T-helper 22 cell (primary cell): ENCODE results near the gene DOK6.
"Not testable (repeated sequence)": the region's sequence is repeated elsewhere in the genome, so short reads cannot be mapped to it uniquely, and the experiment has no call there.

Experiments used
- DNase-seq: peaks from one replicate; pipeline ENCODE4 v3.0.0-alpha.2; 2020; ENCODE audit warnings: low read depth

The DOK6 gene

GRCh38 chr18:69400253-69400975, at the start of gene DOK6:
DOK6 (plus strand) TSS chr18:69400888.
- DNase-seq: no peak

DNA sequence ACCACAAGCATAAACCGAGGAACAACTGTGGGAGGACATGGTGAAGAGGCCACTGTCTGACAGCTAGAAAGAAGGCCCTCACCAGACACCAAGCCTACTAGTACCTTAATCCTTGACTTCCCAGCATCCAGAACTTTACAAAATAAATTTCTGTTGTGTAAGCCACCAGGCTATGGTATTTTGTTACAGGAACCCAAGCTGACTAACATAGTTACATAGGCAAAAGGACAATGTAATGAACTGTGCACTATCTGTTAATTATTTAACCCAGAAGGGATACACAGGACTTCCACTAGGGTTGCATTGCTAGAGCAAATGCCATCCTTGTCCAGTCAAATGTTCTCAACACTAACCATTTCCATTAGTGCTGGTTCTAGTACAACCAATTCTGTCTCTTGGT, 47.7 kb upstream of the DOK6 start:
- no peak for DNase-seq

GRCh38 chr18:69357590-69357989, 43.1 kb upstream of the DOK6 start:
- DNase-seq: no peak

DNA sequence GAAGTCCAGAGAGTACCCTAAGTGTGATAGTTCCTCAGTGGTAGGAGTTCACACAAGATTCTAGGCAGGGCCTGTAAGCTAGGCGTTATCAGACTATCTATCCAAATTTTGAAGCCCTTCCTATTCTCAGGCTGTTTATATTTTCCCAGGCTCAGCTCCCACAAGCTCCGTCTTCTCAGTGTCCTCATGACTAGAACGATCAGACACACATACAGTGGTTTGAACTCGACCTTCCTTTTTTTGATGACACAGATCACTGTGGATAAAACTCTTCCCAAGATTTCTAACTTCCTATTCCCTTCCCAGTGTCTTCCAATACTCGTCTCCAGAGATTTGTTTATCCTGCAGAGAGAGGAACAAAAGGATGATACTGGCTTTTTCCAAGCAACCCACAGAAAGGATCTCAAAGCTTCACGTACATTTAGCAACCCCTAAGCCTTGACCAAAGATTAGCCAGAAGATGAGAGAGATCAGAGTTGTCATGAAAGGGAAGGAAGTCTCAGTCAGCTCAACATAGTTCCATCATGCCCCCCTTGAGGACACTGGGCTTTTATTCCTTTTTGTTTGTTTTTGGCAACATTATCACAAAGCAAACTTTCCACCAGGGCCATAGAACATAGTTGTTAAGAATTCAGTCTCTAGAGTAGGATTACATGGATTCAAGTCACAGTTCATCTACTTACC, 42.3 kb upstream of the DOK6 start:
- DNase-seq: no peak

- DNase-seq: not testable (repeated sequence)
Observed at GRCh38 chr18:69359768-69360167, 40.9 kb upstream of the DOK6 start.

- DNase-seq: no peak
Observed at GRCh38 chr18:69364930-69365329, 35.8 kb upstream of the DOK6 start.

GRCh38 chr18:69365658-69366057, 35.0 kb upstream of the DOK6 start:
- DNase-seq: no peak

- no peak for DNase-seq
Observed at GRCh38 chr18:69367104-69367503, 33.6 kb upstream of the DOK6 start.

DNA sequence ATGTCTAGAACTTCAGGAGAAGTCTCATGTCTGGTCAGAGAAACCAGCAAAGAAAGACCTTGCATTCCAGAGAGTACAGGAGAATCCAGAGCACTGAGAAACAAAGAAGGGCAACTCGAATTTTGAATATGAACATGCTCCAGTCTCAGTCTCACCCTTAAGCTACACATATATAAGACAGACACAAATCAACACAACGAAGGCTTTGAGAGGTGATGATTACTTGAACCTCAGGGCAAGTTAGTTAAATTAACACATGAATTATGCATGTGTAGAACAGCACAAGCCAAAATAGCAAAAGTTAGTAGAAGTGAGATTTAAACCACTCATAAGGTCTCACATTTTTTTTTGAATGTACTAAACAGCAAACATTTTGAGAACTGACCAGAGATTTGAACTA, 29.0 kb upstream of the DOK6 start:
- DNase-seq: no peak

- DNase-seq: no peak
Observed at GRCh38 chr18:69380324-69380723, 20.4 kb upstream of the DOK6 start.

- DNase-seq: no peak
Observed at GRCh38 chr18:69383186-69383585, 17.5 kb upstream of the DOK6 start.

- DNase-seq: no peak
Observed at GRCh38 chr18:69387186-69387585, 13.5 kb upstream of the DOK6 start.

DNA sequence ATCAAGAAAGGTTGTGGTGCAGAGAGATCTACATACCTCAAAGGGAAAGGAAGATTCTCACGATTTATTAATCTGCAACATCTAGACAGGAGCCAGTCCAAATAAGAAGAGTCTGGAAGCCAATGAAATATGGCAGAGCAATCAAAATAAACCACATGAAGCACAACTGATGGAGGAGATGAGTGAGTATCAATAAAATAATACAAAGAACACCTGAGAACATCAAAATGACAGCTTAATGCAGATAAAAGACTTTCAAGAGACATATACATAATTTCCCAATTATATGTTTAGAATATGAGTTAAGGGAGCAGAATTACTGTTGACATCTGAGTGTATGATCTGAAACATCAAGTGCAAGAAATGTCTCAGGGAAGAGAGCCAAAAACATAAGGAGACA, 12.5 kb upstream of the DOK6 start:
- DNase-seq: no peak

- no peak for DNase-seq
Observed at GRCh38 chr18:69397096-69397495, 3.6 kb upstream of the DOK6 start.

GRCh38 chr18:69399253-69399652, 1.4 kb upstream of the DOK6 start:
- no peak for DNase-seq

DNA sequence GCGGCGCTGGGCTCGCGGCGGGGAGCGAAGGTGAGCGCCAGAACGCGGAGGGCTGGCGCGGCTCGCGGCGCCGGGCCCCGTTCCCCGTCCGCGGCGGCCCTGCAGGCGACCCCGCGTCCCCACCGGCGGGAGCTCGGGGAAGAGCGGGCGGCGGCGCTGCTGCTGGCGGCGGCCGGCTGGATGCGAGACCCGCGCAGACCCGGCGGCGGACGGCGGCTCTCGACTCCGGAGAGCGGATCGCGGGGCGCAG, 213 bp downstream of the DOK6 start:
- DNase-seq: no peak

DNA sequence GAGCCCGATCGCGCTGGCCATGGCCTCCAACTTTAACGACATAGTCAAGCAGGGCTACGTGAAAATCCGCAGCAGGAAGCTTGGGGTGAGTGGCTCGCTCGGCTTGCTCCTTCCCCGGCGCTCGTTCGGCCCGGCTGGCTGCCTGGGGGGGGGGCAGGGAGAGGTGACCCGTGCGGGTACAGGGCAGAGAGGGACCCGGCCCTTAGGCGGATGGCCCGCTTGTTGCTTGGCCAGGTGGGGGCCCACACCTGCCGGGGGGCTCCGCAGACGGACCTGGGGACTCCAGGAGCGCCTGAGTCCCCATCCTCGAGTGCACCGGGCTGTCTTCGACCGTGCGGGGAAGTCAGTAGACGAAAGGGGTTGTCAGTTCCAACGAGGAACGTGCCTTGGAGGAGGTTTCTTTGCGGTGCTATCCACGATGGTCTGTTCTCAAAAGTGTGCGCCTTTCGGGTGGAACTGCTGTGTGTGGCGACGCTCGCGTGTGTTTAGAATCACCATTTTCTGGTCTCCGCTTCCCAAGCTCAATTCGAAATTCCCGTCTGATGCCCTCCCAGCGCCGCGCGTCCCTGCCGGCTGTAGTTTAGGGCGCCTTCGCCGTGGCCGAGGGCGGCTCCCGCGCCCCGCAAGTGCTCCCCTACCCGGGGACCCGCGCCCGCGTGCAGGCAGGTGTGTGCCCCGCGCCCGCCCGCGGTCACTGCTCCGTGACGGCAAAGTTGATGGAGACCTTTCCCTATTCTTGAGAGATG, 711 bp downstream of the DOK6 start:
- DNase-seq: no peak

- DNase-seq: no peak
Observed at GRCh38 chr18:69401972-69402532, 1.4 kb downstream of the DOK6 start.

DNA sequence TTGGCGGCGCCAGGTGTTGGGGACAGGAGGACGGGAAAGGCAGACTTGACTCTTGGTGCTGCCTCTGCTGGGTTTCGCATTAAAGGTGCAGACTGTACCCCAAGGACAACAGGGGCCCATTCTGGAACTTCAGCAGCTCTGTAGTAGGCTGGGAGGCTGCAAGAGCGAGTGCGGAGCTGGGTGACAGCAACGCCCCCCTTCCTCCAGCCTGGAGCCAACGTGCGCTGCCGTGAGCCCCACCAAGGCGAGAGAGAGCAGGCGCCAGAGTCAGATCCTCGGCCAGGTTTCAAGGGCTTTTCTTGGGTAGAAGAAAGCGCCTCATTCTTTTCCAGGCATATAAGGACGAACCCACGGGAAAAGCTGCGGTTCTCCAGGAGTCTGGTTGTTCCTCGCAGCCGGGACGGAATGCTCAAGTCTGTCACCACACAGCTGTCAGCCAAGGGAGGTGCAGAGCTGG, 1.9 kb downstream of the DOK6 start:
- no peak for DNase-seq

GRCh38 chr18:69408522-69408921, 7.8 kb downstream of the DOK6 start:
- DNase-seq: no peak

DNA sequence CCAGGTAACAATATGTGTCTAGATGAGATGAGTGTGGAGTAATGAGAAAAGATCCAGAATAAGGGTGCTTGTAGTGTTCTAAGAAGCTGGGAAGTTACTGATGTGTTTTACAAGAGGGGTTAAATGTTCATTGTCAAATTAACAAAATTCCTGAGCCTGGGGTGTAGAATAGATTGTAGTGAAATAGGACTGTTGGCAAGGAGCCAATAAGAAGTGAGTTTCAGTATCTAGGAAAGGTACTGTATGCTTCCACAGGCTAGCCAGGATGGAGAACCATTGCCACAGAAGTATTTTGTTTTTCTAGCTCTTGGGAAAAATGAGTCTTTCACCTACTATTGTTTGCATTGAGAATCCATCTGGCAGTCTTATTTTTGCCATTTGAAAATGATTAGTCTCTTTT, 10.5 kb downstream of the DOK6 start:
- no peak for DNase-seq

DNA sequence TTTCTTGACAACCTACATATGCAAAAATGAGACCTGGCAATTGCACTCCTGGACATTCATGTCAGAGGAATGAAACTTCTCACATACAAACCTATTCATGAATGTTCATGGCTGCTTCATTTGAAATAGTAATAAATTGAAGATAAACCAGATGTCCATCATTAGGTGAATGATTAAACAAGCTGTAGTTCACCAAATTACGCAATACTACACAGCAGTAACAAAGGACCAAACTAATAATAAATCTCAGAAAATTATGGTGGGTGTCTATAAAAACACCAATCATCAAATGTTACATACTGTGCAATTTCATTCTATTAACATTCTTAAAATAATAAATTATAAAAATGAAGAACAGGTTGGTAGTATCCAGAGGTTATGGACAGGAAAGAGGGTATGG, 13.5 kb downstream of the DOK6 start:
- DNase-seq: no peak

- no peak for DNase-seq
Observed at GRCh38 chr18:69432847-69433246, 32.2 kb downstream of the DOK6 start.
